GM18868 (cell line): Measurements from ENCODE around the gene CCNY.
A peak's percentile ranks its signal among the peaks of the same experiment; 100 is the strongest.

Experiments
- ATAC-seq: cut with Tn5 transposase; IDR thresholded peaks from one replicate; pipeline ENCODE4 v1.9.1; 2021; ENCODE audit warnings: mild to moderate bottlenecking, moderate library complexity; ENCODE audit not compliant: unreplicated experiment

CCNY gene

GRCh38 chr10:35448687-35449662 is 112.7 kb downstream of the CCNY start:
- no peak for ATAC-seq

- no peak for ATAC-seq
Measured at GRCh38 chr10:35449944-35450343, 113.6 kb downstream of the CCNY start.

- peak; percentile 97 for ATAC-seq
Measured at GRCh38 chr10:35451151-35452016, 115.1 kb downstream of the CCNY start.

- ATAC-seq, result no peak
Measured at GRCh38 chr10:35452171-35452570, 115.9 kb downstream of the CCNY start.

GRCh38 chr10:35452847-35453246 is 116.5 kb downstream of the CCNY start:
- no peak for ATAC-seq

GRCh38 chr10:35453855-35454532 is 117.7 kb downstream of the CCNY start:
- ATAC-seq, result no peak

- ATAC-seq, result no peak
Measured at GRCh38 chr10:35456153-35456720, 119.9 kb downstream of the CCNY start.

- no peak for ATAC-seq
Measured at GRCh38 chr10:35456784-35457183, 120.5 kb downstream of the CCNY start.

GRCh38 chr10:35458500-35459448 is 122.5 kb downstream of the CCNY start:
- ATAC-seq, result no peak

GRCh38 chr10:35459449-35459847 is 123.1 kb downstream of the CCNY start:
- no peak for ATAC-seq

- ATAC-seq, result no peak
Measured at GRCh38 chr10:35460852-35461460, 124.6 kb downstream of the CCNY start.

- ATAC-seq, result peak; percentile 59
Measured at GRCh38 chr10:35462491-35462934, 126.2 kb downstream of the CCNY start.

GRCh38 chr10:35463105-35463867 is 127.0 kb downstream of the CCNY start:
- no peak for ATAC-seq

- no peak for ATAC-seq
Measured at GRCh38 chr10:35463878-35464277, 127.6 kb downstream of the CCNY start.

- no peak for ATAC-seq
Measured at GRCh38 chr10:35464825-35465456, 128.6 kb downstream of the CCNY start.

GRCh38 chr10:35465673-35466072 is 129.4 kb downstream of the CCNY start:
- ATAC-seq, result no peak

- ATAC-seq, result no peak
Measured at GRCh38 chr10:35466170-35466569, 129.9 kb downstream of the CCNY start.

- ATAC-seq, result no peak
Measured at GRCh38 chr10:35466661-35467060, 130.4 kb downstream of the CCNY start.
